ENCODE measurements around the gene PTPRT.

Gene PTPRT

DNA sequence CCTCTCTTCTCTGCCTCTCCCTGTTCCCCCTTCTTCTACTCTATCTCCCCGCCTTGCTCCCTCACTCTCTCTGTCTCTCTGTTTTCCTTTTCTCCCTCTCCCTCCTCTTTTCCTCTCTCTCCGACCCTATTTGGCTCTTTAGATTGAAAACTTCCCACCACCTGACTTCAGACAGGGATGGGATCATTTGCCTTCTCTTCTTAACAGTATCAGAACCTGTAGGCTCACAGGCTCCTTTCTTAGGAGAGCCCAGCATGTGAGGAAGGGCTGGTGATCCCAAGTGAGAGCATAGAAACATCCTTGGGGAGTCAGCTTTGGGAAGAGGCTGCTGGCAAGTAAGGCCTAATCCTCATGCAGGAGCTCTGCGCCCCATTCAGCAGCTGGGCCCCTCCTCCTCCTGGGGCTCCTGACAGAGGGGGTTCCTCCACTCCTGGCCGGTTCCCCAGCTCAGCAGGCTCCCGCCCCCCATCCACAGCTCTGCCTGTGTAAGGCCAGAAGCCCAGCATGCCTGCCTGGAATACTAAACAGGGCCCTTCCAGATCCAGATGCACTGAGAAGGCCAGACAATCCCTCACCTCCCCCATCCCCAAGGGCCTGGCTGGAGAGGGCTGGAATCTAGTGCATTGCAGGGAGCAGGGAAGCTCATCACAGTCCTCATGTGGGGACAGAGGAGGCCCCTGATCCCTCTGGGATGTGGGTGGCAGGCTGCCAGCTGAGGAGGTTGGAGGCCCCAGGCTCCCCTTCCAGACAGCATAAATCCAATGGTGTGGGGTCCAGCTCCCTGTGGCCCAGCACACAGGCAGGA, 93.4 kb downstream of the PTPRT start:
- no peak for FAIRE-seq

DNA sequence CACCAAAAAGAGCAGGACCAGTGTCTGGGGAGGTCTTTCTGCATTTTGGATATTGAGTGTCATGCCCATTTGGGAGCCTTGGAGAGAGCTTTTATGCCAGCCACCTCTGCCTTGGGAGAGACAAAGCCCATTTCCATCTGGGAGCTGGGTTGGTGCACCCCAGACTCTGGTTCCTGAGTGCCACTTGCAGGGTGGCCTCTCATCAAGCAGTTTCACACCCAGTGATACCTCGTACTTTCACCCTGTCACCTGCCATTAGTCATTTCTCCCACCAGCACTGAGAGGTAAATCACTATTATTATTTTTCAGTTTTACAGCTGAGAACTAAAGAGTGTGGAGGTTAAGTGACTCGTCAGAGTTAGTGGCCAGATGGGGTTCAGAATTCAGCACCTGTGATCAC, 94.7 kb downstream of the PTPRT start:
- FAIRE-seq = no peak

DNA sequence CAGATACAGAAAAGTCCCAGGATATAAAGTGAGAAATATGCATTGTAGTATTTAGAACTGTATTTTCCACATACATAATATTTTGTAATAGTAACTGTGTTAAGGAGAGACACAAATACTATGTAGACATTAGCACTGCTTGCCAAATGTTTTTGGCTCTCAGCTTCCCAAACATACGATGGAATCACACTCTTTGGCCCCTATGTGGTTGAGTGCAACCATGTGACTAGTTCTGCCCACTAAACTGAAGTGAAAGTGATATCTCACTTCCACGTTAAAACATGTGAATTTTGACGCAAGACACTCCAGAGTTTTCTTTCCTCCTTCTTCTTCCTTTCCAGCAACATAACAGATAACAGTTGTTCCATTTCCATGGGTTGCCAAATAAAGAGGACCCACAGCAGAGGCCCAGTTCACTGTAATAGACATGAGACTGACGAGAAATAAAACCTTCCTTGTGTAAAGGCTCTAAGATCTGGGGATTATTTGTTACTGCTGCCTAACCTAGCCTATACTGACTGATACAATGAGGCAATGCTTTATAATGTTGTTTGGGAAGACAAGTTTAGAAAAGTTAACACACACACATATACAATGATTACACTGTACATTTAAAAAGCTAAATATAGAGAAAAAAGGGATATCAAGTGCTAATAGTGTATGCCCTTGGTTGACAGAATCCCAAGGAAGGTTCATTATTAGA, 97.2 kb downstream of the PTPRT start:
- FAIRE-seq = no peak

DNA sequence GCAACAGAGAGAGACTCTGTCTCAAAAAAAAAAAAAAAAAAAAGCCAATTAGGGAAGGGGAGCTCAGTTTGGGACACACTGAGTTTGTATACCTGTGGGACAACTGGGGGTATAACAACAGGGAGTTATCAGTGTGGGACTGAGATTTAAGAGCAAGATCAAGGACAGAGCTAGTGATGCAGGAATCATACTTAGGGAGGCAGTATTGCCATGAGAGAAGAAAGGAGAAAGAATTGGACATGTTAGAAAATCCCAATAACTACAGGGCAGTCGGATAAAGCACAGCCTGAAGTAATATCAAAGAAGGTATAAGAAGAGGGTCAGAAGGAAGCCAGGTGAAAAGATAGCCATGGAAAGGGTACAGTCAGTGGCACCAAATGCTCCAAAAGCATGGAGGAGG, 121.2 kb downstream of the PTPRT start:
- no peak for FAIRE-seq

DNA sequence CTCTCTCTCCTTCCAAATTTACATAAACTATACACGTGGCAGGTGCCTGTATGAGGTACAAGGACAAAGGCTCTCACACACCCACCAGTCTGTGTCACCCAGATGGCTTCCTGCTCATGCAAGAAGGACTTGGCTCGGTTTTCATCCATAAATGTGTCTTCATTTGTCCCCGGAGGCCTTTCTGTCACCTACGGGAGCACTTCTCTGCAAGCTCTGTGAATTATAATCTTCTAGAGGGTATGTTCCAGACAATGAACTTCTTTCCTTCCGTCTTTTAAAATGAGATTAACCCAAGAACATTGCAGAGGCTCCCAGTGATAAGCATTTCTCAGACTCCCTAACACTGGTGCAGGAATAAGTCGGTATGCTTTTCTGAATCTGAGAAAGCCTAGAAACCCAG, 123.6 kb downstream of the PTPRT start:
- no peak for FAIRE-seq

DNA sequence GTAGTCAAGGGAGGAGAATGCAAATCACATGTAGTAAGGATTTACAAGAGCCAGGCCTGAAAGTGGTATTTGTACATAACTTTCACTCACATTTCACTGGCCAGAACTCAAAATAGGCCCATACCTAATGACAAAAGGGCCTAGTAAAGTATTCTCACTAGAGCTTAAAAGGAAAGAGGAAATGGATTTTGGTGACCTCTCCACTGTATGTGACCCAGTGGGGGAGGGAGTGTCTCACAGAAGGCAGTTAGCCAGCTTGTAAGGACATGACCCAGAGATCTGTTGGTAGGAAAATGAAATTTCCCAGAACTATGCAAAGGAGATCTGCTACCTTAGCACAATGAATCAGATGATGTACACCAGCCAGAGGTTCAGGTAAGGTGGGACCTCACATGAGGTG, 124.4 kb downstream of the PTPRT start:
- FAIRE-seq = no peak

DNA sequence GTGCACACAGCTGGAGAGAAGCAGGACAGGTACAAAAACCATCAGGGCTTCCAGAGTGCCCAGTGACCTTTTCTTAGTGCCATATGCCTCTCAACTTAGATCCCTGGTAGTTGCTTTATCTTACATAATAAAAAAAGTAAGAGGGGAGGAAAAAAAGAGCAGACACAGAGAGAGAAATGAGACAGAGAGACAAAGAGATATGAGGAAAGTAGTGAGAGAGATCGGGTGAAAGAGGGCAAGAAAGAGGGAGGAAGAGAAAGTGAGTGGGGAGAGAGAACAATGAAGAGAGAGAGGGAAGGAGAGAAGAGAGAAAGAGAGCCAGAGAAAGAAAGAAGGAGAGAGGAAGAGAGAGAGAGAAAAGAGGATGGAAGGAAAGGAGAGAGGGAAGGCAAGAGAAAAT, 131.6 kb downstream of the PTPRT start:
- FAIRE-seq = no peak

DNA sequence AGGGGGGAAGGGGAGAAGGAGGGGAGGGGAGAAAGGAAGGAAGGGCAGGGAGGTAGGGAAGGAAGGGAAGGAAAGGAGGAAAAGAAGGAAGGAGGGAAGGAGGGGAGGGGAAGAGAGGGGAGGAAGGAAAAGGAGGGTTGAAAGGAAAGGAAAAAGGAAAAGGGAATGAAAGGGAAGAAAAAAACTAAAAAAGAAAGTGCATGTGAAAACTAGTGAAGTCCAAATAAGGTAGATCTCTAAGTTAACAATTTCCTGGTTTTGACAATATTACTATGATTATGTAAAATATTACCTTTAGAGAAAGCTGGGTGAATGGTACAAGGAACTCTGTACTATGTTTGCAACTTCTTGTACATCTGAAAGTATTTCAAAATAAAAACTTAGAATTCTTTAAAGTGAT, 132.4 kb downstream of the PTPRT start:
- FAIRE-seq = no peak

DNA sequence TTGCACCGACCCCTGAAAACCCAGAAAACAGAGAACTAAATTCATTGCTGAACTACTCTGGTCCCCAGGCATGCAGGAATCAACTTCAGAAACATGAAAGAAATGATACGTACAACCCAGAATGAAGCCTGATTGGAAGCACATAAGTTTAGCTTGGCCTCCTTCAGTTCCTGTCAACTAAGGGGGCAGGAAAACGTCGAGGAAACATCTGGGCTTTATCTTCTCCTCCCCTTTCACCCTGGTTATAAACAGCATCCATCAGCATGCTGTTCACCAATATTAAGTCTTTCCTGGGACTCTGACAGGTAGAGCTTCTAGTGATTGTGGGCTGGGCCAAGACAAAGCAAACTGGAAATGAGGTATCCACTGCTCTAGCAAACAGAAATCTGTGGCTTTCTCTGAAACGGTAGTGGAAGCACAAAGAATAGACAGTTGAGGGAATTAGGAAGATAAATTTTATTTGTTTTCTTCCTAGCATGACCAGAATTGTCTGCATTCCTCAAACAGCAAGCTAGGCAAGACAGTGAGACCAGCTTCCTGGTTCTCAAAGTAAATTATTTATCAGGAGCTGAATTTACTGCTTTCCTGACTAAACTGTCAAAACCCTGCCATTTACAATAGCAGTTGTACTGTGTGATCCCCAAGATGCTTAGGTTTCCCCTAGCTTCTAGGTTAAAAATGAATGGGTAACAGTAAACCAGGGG, 134.4 kb downstream of the PTPRT start:
- FAIRE-seq = no peak

DNA sequence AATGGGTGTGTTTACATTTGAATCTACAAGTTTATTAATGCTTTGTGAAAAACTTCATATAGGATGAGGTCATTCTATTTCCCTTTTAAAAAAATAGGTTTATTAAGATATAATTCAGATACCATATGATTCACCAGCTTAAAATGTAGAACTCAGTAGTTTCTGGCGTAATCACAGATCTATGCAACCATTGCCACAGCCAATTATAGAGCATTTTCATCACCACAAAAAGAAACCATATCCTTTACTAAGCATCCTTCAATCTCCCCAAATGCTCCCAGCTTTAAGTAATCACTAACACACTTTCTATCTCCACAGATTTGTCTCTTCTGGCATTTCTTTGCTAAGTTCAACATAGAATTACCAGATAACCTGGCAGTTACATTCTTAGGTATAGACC, 137.2 kb downstream of the PTPRT start:
- no peak for FAIRE-seq

DNA sequence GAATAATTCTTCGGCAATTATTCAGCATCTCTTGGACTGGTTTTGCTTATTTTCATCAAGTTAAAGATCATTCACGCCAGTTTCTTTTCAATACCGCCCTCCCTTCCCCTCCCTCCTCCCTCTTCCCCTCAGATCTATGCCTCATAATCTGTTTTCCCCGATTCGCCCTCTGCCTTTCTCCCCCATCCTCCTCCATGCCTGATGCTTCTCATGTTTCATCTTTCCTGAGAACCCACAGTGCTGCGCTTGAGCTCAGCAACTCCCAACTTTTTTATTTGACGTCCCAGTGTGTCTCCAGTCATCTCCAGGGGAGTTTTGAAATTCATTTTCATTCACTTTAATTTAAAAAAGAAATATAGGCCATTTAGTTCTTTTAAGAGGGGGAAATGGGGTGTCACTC, 142.7 kb downstream of the PTPRT start:
- FAIRE-seq = no peak

DNA sequence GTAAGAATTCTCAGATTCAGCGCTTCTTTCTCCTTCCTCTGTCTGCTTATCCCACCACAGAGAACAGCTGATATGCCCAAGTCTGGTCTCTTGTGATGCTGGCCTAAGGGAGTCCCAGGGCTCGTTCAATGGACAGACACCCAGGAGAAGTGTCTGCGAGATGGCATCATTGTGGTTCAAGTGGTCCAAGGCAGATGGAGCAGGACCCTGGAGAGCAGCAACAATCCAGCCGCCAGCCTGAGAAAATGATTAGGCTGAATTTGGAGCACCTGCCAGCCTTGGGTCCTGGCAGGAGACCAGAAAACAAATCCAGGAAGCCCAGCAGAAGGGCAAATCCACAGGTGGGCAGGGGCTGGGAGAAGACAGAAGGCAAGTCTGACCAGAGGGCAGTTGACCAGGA, 145.8 kb downstream of the PTPRT start:
- no peak for FAIRE-seq

DNA sequence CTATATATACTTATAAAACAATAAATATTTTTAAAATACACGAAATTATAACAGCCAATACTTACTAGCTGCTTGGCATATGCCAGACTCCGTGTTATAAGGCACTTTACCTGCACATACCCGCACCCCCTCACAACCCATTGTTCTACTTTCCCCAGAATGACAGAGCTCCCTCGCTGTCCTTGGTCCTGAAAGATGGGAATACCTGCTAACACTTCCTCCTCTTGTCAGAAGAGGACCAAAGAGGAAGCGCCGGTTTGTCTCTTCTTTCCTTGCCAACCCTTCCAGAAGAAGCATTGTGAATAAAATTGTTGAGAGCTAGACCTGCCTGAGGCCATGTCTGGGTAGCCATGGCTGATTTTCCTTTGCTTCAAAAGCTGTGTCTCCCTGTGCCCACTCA, 149.3 kb downstream of the PTPRT start:
- no peak for FAIRE-seq

DNA sequence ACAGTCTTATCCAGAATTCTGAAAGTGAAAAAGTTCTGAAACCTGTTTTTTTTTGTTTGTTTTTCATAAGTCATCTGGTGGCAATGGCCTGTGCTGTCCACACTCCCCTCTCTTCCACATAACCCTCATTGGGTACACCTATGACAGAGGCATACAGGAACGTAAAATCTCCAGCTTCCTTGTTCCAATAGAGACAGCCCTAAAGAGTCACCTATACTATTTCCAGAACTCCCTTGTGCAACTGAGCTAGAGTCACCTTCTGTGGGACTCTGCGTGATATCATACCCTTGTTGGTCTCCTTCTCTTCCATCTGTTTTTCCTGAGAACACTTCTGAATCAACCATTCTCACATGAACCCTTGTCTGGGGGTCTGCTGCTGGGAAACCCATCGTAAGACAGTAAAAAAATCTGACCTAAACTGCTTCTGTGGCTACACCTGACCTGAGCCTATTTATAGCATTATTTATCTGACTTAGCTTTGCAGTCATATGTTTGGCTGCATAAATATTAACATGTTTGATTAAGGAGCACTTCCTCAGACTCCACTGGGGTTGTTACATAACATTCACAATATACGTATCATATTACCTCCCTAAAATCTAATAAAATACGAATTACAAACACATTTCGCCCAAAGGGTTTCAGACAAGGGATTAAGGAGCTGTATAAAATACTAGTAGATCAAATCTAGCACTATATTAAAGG, 151.9 kb downstream of the PTPRT start:
- no peak for FAIRE-seq

DNA sequence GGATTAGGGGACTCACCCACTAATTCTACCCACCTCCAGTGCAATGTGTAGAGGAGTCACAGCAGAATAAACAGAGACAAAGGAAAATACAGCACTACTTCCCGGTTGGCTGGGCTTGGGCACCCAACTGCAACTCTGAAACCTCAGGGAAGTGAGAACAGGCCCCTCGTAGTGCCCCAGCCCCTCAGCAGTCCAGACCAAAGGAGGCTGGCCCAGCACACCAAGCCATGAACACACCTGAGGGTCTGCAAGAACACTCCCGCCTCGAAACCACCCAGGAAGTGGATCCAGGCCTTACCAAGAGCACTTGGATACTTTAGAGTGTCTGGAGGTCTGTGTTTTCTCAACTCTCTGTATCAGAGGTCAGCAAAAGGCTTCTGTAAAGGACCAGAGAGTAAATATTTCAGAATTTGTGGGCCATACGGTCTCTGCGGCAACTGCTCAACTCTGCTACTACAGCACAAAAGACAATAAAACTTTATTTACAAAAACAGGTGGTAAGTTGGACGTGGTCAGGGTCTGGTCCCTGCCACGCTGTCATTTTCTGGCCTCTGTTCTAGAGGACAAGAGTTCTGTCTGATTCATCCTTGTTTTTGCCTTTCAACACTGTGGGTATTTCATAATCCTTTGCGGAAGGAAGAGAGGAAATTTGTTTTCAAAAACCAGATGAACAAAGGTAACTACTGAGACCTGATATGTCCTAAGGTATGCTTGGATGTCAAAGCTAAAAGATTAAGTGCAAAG, 154.6 kb downstream of the PTPRT start:
- FAIRE-seq = no peak

DNA sequence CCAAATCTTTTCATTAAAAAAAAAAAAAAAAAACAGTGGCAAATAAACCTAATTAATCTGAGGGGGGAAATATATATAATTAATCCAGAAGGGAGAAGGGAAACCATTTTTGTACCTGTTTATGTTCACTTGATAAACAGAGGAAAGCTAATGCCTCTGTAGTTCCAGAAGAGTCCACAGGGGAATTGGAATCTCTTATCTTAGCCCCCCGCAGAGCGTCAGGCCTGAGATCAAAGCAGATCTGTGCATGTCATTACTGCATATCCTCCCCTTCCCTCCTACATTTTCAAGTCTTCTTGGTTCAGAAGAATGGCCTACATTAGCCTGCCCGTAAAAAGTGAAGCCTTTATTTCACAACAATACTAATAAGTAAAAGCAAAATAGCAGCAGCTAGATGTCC, 157.2 kb downstream of the PTPRT start:
- no peak for FAIRE-seq

DNA sequence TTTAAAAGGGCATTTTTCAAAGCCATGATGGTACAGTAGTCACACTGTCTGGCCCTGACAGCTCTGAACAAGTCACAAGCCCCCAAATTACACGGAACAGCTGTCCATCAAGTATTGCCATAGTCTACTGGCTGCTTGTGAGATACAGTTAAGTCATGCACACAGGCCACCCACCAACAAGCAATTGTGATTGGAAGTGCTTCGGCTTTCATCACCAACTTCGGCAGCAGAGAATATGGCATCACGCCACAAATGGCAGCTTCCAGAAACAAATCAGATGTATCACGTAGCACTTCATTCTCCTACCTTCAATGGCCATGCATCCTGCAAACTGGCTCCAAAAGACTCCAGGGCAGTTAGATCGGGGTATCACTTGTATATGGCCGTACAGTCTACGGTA, 160.5 kb downstream of the PTPRT start:
- FAIRE-seq = no peak

DNA sequence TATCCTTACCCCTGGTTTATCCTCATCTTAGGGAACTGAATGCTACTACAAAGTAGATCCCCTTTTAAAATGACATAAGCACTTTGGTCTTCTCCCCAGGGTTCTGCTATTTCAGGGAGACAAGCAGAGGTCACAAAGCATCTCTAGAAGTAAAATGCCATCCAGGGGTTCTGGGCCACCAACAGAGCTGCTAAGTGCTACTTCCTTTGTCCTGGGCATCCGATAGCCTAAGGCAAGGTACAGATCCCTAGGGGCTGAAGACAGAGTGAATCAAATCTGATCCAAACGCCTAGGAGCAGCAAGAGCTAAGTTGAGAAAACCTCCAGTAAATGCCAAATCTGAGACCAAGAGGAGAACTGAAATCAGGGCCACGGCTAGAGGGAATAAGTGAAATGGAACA, 161.2 kb downstream of the PTPRT start:
- FAIRE-seq = no peak

DNA sequence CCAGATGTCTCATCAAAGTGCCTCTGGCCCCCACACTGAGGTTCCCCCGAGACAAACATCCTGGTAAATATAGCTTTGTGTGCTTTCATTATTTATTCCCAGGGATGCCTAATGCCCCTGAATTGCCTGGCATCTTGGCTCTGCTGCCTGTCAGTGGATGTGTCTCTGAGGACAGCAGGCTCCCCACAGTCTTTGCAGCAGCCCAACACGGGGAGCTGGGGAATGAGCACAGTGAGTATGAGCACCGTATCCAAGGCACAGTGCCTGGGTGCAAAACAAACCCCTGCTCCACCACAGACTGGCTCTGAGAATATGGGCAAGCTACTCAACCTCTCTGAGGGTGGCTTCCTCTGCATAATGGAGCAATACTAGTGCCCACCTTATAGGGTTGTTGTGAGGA, 165.9 kb downstream of the PTPRT start:
- no peak for FAIRE-seq

DNA sequence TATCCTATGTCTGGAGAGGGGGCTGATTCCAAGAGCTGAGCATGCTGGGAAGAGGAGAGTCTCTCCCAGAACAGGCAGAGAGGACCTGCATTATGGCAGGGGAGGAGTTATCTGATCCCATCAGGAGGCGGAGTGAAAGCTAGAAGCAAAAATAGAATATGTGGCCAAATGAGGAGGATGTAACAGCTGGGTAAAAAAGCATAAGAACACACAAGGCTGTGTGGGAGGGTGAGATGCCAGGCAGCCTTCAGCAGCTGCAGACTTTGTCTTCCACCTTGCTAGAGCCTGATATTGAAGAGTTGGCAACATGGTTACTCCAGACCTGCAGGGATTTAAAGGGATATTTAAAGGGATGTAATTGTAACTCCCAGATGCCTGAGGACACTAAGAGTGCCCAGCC, 167.1 kb downstream of the PTPRT start:
- FAIRE-seq = no peak

DNA sequence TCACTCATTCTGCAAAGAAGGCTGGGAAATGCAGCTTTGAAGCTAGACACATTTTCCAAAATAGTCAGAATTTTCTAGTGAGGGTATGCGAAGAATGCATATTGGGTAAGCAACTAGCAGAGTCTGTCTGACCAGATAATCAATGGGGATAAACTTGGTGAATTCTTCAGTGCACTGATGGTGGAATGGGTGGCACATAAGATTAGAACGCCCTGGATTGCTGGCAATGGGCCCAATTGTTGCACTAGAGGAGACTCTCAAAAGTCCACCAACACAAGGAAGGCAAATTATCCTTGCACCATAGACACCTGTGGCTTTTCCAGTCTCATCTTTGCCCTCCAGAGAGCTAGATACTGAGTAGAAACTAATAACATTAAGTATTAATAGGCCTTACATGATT, 167.6 kb downstream of the PTPRT start:
- no peak for FAIRE-seq

DNA sequence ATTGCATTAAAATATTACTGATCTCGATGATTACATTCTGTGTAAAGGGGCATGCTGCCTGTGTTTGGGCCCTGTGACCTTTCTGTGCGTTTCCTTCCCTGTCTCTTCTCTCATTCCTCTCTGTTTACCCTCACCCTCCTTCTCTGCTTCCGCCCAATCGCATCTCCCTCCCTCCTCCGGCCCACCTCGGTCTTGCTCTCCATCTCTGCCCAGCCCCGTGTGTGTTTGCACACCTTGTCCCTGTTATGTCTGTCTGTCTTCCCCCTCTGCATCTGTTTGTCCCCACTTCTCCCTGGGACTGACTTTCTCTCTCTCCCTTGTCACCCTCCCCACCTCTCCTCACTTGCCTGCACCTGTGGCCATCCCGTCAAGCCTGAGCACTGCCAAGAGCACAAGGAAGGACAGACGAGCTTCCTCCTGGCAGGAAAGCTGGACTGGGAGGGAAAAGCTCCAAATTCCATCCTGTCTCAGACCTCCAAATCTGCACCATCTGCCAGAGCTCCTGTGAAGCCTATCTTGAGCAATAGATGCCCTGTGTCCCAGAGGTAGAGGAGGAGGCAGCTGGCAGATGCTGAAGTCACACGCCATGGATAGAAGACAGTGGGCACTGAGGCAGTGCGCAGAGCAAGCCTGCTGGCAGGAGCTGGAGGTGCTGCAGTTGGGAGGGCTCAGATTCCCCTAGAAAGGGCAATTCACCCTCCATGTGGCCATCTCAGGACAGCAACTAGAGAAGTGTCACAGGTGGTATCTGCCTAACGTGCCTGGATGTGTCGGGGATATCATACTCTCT, 172.3 kb downstream of the PTPRT start:
- FAIRE-seq = no peak

All from endometrium (tissue), 2 donors.